Femur (tissue), 1 donor: Measurements from ENCODE around the gene RAMP3.

Experiments
- DNase-seq: peaks from one replicate; pipeline ENCODE4 v3.0.0-alpha.2; 2017

The RAMP3 gene

DNA sequence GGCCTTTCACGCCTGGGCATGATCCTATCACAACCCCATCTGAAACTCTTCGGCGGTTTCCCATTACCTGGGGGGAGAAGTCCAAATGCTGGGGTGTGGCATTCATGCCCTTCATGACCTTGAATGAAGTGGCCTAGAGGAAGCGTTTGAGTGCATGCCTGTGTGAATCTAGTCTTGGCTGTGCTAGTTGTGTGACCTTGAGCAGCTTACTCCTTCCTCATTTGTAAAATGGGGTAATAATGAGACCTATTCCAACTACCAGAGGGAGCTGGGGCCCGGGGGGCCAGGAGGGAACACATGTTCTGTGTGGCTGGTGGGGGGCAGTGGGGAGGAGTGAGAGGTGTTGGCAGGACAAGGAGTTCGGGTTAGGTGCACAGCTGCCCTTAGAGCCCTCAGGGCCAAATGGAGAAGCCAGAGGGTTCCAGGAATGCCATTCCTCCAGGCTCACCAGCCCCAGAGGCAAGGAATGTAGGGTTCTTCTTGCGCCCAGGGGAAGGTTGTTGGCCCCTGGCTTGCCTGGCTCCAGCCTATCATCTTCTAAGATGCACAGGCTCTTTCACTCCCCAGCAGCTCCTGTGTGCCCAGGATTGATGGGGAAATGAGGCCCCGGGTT, 24.8 kb upstream of the RAMP3 start:
- no peak for DNase-seq

DNA sequence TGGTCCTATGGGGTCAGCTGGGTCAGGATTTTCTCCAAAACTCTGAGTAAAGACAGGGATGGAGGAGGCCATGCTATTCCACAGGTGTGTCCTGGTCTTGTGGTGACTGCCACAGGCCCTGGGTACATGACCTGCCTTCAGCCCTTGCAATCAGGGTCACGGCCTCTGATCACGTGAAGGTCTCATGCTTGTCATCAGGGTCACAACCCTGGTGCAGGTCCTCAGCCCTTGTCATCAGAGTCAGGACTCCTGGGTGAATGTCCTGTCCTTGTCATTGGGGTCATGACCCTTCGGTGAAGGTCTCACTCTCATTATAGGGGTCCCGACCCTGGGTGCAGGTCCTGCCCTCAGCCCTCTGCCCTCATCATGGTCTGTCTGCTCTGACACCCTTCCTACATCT, 24.2 kb upstream of the RAMP3 start:
- DNase-seq: no peak

DNA sequence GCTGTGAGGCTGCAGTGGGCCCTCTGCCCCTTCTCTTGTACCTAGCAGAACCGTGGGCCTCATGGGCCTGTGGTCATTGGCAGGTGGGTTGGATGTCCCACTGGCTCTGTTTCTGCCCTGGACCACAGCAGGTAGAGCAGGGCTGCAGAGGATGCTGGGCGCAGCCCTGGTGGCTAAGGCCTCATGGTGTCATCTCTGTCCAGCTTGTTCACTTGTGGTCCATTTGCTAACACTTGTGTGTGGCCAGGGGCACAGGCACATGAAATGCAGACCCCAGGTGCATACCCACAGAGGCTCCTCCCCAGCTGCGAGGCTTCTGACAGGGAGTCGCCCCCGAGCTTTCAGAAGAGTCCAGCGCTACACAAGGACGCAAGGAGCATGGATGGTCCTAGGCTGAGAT, 23.7 kb upstream of the RAMP3 start:
- DNase-seq: no peak

DNA sequence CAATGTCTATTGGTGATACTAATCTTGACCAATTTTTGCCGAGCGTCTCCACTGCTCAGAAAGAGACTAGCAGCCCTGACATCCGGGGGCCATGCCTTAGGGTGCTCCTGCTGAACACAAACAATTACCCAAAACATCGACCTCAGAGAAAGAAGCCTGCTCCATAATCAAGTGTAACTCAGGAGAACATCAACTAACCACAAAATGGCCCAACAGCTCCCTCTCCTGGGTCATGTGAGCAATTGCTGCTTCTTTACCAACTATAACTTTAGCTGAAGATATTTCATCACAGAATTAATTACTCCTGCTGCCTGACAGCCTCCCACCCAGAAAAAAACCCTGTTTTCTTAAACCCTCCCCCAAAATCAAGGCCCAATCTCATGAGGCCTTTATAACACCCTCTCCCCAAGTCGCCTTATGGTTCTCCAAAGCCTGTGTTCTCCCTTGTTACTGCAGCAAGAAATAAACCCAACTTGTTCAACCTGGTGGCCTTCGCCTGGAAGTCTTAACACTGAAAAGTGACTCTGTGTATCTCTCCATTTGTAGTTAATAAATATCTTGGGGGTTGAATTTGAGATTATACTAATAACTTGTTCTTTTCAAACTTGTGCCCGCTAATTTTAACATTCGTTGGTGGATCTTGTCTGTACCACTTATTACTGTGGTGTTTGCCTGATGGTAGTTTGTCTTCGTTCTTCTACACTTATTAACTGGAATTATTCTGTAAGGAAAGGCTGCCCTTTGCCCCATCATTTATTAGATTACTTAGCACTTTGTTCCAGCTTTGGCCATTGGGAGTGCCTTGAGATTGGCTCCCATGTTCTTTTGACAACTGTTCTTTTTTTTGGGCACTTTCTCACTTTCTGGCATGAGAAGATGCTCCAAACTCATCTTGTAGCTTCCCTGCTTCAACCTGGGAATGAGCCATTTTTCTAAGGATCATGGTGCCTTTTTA, 21.2 kb upstream of the RAMP3 start:
- DNase-seq: peak; percentile 77

DNA sequence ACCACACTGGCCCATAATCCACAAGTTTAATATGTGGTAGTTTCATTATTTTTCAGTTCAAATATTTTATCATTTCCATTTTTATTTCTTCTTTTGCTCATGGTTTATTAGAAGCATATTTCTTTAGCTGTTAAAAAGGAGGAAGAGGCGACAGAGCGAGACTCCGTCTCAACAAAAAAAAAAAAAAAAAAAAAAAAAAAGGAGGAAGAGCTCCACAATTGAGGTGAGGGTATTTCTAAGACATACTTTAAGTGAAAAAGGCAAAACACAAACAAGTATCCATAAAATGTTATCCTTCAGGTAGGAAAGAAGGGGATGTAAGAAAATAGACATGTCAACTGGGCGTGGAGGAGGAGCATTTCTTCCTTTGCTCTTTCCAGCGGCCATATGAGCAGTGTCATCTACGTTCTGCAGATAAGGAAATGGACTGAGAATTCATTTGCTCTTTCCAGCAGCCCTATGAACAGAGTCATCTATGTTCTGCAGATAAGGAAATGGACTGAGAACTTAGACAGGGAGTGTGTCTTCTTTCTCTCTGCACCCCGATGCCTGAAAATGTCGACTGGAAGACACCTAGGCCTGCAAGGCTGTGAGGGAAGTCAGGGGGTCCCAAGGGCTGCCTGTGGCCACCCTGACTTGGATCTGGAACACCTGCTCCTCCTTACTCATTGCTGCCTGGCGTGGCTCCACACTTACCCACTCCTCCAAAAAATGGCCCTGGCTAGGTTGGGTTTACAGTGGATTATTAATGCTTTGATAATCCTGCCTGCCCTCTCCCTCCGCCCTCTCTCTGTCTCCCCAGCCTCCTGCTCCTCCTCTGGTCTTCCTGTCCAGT, 18.9 kb upstream of the RAMP3 start:
- no peak for DNase-seq

DNA sequence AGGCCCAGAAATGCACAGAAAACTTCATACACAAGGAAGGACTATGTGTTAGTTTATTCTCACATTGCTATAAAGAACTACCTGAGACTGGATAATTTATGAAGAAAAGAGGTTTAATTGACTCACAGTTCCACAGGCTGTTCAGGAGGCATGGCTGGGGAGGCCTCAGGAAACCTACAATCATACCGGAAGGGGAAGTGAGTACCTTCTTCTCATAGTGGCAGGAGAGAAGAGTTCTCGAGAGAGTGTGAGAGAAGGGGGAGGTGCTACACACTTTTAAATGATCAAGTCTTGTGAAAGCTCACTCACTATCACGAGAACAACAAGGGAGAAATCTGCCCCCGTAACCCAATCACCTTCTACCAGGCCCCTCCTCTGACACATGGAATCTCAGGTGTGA, 16.8 kb upstream of the RAMP3 start:
- DNase-seq: no peak

DNA sequence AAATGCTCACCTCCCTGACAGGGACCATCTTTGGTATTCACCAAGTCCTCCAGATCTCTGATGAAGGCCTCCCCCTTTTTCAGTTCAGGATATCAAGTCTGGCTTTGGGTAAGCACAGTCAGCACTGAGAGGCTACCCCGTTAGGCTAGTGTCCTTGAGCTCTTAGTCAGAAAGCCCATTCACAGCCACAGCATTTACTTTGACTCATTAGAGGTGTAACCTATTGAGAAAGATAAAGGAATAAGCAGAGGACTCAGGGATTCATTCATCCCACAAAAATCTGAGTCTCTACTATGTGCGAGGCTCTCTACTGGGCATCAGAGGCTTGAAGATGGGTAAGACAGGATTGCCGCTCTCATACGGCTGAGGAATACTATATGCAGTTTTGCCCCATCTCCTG, 14.0 kb upstream of the RAMP3 start:
- DNase-seq: no peak

DNA sequence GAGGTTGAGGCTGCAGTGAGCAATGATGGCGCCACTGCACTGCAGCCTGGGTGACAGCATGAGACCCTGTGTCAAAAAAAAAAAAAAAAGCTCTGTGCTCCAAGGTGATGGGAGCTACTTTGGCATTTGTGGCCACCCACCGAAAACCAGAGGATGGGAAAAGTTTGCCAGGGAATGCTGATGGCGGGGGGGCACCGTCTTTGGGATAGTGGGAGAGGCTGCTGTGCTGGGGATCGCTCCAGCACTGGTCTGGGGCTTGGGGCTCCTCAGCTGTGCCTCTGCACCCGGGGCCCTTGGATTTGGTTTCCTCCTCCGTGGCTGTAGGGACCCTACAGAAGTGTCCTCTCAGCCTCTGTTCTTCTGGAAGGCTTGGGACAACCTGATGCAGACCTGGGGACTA, 11.7 kb upstream of the RAMP3 start:
- DNase-seq: peak; percentile 6

DNA sequence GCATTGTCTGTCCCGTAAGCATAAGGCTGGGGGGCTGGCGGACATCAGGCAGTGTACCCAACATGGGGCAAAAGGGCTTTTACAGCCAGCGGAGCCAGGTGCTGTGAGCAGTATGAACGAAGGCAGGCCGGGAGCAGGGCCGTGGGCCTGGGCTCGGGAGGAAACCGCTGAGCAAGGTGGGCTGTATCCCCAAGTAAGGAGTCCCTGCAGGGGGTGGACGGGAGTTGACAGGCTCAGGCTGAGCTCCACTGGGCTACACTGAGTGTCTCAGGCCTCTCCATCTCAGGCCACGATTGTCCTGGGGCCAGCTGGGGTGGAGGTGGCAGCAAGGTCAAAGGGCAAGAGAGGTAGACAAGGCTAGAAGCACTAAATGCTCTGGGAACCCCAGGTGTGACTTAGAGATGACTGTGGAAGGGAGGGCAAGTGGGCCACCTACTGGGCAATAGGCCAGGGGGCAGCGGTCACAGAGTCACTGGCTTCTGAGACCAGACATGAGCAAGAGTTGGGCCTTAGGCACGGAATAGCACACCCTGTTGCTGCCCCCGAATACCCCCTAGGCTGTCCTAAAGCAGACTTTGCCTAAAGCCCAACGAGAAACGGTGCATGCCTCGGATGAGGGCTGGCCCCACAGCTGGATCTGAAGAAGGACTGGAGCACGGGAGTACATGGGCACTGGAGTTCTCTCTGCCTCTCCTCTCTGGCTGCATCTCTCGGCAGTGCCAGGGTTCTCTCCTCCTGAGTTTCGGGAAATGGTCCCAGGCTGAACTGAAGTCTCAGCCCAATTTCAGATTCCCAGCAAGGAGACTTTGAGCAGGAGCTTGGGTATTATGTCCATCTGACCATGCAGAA, 10.8 kb upstream of the RAMP3 start:
- DNase-seq: peak; percentile 10

DNA sequence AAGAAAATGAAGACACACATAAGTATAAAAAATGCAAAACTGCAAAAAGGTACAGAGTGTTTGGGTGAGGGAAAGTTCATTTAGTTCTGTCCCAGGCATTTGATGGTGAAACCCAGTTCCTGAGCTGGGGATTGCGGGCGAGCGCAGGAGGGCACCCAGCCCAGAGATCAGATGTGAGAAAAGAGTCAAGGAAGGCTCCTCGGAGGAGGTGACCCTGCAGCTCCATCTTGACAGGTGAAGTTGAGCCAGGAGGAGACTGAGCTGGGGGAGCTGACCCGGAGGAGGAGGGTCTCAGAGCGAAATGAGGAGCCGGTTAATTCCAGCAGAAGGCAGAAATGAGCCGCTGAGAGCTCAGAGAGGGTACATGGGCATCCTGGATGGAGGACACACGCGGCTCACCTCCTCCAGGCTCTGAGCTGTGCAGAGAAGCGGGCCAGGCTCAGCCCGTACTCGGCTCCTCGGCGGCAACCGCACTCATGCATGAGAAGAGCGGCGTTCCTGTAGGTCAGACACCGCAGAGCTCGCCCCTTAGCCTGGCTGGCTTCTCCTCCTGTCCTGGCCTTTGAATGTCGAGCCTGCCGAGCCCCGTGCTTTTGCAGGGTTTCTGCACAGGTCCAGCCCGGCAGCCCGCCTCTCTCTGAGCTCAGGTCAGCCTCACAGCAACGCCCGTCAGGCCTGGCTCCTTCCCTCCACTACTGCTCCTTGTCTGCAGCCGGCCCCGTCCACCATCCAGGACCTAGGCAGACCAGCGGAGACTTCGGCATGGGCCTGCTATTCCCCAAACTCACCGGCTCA, 9.5 kb upstream of the RAMP3 start:
- DNase-seq: peak; percentile 13

DNA sequence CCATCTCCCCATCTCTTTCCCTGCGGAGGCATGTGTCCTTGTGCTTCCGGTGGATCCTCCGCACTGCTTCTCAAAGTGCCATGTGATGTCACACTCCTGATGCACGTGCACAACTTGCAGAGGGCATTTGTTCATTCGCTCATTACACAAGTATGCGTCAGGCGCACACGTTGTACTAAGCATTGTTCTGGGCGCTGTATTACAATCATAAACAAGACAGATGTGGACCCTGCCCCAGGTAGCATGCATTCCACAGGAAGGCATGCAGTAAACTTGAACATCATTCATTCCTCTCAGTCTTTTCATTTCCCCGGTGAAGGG, 9.0 kb upstream of the RAMP3 start:
- no peak for DNase-seq

DNA sequence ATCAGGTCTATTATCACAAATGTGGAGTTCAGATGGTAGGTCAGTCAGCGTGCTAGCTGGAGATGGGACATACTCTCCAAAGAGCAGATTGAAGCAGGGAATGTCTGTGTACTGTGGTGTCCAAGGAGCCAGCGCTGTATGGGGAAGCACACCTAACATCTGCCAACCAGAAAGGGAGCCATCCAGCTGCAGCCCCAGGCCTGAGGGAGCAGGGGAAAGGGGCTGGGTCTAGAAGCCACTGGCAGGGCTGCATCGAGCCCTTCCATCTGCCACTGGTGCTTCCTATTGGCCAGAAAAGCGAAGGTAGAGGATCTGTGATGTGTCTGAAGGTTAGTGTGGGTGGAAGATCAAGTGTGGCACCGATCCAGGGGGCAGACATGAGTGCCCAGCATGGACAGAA, 8.0 kb upstream of the RAMP3 start:
- DNase-seq: peak; percentile 13

DNA sequence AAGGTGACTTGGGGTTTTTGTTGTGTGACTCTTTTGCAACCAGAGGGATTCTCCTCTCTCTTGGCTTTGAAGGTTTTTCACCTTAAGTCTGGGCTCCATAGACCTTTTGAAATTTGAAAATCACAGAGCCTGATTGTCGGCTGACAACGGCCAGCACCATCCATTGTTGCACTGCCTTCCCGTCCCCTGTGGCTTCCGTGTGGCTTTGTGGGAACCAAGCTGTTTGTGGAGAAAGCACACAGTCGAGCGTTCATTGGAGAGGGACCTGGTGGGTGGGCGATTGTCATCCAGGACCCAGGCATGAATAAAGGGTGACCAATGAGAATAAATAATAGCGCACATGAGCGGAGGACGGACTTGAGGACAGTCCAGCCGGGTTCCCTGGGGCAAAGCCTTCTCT, 7.4 kb upstream of the RAMP3 start:
- DNase-seq: peak; percentile 5

DNA sequence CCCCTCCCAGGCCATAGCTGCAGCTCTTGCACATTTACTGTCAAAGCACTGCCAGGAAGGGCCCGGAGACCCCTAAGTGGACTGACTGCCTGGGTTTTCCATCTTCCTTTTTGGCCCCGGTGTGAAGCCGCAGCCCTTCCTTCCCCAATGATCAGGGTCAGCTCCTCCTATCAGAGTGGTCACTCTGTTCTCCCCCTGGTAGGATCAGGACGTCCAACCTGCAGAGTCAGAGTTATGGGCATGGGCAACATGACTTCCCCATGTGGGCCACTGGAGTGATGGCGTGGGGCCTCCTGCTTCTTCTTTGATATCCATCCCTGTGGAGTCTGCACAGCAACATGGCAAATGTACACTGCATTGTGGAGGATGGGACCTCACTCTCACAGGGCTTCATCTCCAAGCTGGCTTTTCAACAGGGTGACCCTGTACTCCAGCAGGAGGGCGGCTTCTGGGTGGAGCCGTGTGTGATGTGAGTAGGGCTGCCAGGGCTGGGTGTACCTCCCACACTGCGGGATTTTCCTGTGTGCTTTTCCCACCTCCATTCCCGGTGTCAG, 6.4 kb upstream of the RAMP3 start:
- DNase-seq: peak; percentile 8

DNA sequence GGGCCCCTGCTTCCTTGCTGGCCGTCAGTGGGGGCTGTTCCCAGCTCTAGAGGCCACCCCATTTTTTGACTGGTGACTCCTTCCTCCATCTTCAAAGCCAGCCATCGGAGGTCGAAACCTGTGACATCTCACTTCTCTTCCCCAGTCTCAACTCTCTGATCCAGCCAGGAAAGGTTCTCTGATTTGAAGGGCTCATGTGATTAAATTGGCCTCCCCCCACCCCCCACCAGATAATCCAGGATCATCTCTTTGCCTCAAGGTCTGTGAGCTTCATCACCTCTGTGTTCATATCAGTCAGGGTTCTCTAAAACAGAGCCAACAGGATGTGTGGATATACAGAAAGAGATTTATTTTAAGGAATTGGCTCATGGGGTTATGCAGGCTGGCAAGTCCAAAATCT, 5.6 kb upstream of the RAMP3 start:
- DNase-seq: peak; percentile 5

DNA sequence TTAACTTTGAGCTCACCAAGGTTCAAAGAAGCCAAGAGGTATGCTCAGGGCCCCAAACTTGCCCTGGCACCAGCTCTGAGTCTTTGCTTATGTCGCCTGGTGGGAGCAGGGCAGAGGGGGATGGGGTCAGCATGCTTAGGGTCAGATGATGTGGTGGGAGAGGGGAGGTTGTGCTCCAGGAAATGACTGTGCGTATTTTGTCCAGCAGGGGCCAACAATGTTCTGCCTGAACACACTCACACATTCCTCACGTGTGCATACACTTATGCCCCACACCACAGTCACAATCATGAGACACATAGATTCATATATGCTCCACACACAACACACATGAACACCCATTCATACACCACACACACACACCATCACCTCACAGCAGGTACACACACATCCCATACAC, 4.4 kb upstream of the RAMP3 start:
- DNase-seq: peak; percentile 4

DNA sequence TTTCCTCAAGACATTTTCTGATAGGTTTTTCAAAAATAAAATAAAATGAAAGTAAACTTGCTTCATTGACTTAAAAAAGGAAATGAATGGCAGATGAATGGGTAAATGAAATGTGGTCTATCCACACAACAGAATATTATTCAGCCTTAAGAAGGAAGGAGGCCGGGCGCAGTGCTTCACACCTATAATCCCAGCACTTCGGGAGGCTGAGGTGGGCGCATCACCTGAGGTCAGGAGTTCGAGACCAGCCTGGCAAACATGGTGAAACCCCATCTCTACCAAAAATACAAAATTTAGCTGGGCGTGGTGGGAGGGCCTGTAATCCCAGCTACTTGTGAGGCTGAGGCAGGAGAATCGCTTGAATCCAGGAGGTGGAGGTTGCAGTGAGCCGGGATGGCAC, 3.7 kb upstream of the RAMP3 start:
- DNase-seq: peak; percentile 3

DNA sequence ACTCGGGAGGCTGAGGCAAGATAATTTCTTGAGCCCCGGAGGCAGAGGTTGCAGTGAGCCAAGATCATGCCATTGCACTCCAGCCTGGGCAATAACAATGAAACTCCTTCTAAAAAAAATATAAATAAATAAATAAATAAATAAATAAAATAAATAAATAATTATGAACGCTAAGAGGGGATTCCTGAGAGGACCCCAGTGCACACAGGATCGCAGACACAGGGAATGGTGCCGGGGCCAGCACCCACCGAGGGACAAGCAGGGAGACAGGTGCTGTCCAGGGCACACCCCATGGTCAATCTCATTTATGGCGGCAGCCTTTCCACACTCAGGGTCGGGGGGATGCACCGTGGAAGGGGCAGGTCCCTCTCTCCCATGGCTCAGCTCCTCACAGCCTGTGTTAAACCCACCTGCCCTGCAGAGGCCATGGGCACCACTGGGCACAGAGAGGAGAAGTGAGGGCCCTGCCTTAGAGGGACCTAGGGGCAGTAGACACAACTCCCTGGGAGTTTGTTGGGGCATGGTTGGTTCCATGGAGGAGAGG, 2.2 kb upstream of the RAMP3 start:
- peak; percentile 10 for DNase-seq

DNA sequence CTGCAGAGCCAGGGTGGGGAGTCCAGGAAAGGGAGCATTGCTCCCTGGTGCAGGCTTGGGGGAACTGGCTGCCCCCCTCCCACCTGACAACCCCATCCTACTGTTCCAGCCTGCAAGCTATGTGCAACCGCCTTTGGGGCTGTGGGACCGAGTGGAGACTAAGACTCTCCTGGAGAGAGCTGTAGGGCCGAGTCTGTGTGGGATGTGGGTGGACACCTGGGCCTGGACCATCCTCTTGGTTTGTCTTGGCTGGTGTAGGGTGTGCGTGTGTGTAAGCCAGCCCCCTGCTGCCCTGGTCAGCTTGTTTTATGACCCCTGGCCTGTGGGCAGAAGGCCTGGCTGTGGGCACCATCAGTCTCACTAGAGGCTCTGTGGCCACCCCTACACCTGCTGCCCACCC, 1.6 kb upstream of the RAMP3 start:
- peak; percentile 8 for DNase-seq

DNA sequence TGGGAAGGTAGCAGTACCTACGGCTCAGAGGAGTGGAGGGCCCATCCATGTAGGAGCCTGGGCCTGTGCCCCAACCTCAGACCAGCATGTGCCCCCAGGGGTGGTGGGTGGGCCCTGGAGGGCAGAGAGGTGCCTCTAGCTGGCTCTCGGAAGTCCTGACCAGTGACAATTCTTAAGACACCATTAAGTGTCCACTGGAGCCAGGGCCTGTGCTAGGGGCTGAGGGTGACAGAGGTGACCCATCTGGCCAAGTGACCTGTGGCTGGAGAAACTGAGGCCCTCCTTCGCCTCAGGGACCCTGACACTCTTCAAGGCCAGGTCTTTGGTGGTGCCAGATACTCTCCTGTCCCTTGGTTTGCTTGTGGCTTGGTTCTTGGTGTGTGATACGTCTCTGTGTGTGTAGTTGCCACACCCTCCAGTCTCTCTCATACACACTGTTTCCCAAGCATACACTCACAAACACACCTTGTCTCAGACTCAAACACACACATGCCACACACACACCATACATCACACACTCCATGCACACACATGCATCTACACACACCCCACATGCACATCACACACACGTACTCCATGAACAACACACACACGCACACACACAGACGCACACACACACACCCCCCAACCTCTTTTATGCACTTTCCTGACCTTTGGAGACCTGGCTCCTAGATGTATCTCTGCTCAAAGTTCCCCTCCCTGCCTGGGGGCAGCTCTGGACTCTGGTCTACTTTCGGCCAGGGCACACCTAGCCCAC, 897 bp upstream of the RAMP3 start:
- DNase-seq: peak; percentile 6

DNA sequence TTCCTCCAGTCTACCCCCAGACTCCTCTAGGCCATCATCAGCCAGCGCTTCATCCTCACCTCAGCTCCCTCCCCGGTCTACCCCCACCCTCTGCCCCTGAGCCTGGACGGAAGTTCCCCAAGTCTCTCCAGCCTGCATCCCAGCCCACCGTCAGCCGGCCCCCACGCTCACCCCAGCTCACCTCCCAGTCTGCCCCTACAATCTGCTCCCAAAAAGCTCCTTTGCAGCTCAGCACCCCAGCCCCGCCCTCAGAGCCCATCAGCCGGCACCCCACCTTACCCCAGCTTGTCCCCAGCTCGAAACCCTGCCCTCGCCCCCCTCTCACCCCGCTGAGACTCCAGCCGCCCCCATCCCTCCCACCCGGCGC, 322 bp upstream of the RAMP3 start:
- DNase-seq: no peak
